M059J (cell line): ENCODE results near the gene ASB14. TPM values are rescaled to one million over a fixed set of nuclear protein-coding genes. Genes with fewer than 3 reads are reported as not detected.
"Not testable (repeated sequence)": the region's sequence is repeated elsewhere in the genome, so short reads cannot be mapped to it uniquely, and the experiment has no call there.

Experiments
- DNase-seq: peaks from one replicate; pipeline ENCODE4 v3.0.0-alpha.2; 2012; ENCODE audit warnings: low read depth
- total RNA-seq: library from RNA; depleted of rRNA; stranded (reverse); fragments of >200 nt; shearing (Covaris generic); gene quantifications from 2 replicates; pipeline ENCODE4 v1.2.3, GENCODE V29; 2014; rRNA removed

The ASB14 gene
- total RNA-seq = not detected in 2 replicates

- no peak for DNase-seq
Observed at GRCh38 chr3:57292159-57292896, at the start of gene ASB14. ASB14 (minus strand) TSS chr3:57292685; CDS start chr3:57292033, 652 bp downstream.

- DNase-seq = not testable (repeated sequence)
Observed at GRCh38 chr3:57339071-57339642, 46.7 kb upstream of the ASB14 start.

- DNase-seq = not testable (repeated sequence)
Observed at GRCh38 chr3:57338272-57339070, 46.0 kb upstream of the ASB14 start.

- no peak for DNase-seq
Observed at GRCh38 chr3:57335283-57335938, 42.9 kb upstream of the ASB14 start.

- no peak for DNase-seq
Observed at GRCh38 chr3:57331078-57331610, 38.7 kb upstream of the ASB14 start.

GRCh38 chr3:57326498-57326897 lies 34.0 kb upstream of the ASB14 start:
- not testable (repeated sequence) for DNase-seq

- DNase-seq = no peak
Observed at GRCh38 chr3:57314204-57314603, 21.7 kb upstream of the ASB14 start.

GRCh38 chr3:57309769-57310360 lies 17.4 kb upstream of the ASB14 start:
- no peak for DNase-seq

GRCh38 chr3:57303520-57303919 lies 11.0 kb upstream of the ASB14 start:
- DNase-seq = peak; percentile 81

- peak; percentile 78 for DNase-seq
Observed at GRCh38 chr3:57298041-57298440, 5.6 kb upstream of the ASB14 start.

- DNase-seq = no peak
Observed at GRCh38 chr3:57292897-57293526, 527 bp upstream of the ASB14 start.

GRCh38 chr3:57288403-57288802 lies 4.1 kb downstream of the ASB14 start:
- DNase-seq = no peak

- no peak for DNase-seq
Observed at GRCh38 chr3:57287205-57287604, 5.3 kb downstream of the ASB14 start.

GRCh38 chr3:57283334-57283733 lies 9.2 kb downstream of the ASB14 start:
- DNase-seq = no peak

GRCh38 chr3:57281715-57282114 lies 10.8 kb downstream of the ASB14 start:
- DNase-seq = peak; percentile 58

- DNase-seq = peak; percentile 8
Observed at GRCh38 chr3:57279685-57280084, 12.8 kb downstream of the ASB14 start.

- DNase-seq = no peak
Observed at GRCh38 chr3:57278237-57278636, 14.2 kb downstream of the ASB14 start.

- no peak for DNase-seq
Observed at GRCh38 chr3:57275393-57275792, 17.1 kb downstream of the ASB14 start.

GRCh38 chr3:57274845-57275244 lies 17.6 kb downstream of the ASB14 start:
- DNase-seq = no peak

GRCh38 chr3:57268416-57268815 lies 24.1 kb downstream of the ASB14 start:
- no peak for DNase-seq

GRCh38 chr3:57261929-57262328 lies 30.6 kb downstream of the ASB14 start:
- DNase-seq = no peak
